H9 (cell line): ENCODE measurements around the gene RPL22. TPM values are rescaled to one million over a fixed set of nuclear protein-coding genes. Genes with fewer than 3 reads are reported as not detected.

Source experiments
- DNase-seq: peaks from one replicate; pipeline ENCODE4 v3.0.0-alpha.2; 2017
- H2AFZ ChIP-seq: one replicate; pipeline ENCODE4 v1.6.1; 2013; ENCODE audit warnings: mild to moderate bottlenecking, low read length, control low read depth, moderate library complexity
- H2AK5ac ChIP-seq: 2 replicates; pipeline ENCODE4 v1.6.1; 2013; ENCODE audit warnings: low read length, control low read depth, mixed read lengths; ENCODE audit not compliant: insufficient read length
- H2BK120ac ChIP-seq: one replicate; pipeline ENCODE4 v1.6.1; 2013; ENCODE audit warnings: low read depth, mild to moderate bottlenecking, low read length, control low read depth, inconsistent platforms; ENCODE audit not compliant: poor library complexity, severe bottlenecking
- H2BK12ac ChIP-seq: 2 replicates; pipeline ENCODE4 v1.6.1; 2013; ENCODE audit warnings: low read length, control low read depth, mixed read lengths, low read depth; ENCODE audit not compliant: insufficient read length
- H2BK15ac ChIP-seq: 2 replicates; pipeline ENCODE4 v1.6.1; 2013; ENCODE audit warnings: low read depth, low read length, control low read depth
- H2BK20ac ChIP-seq: one replicate; pipeline ENCODE4 v1.6.1; 2013; ENCODE audit warnings: low read depth, mild to moderate bottlenecking, low read length, control low read depth, inconsistent platforms; ENCODE audit not compliant: poor library complexity, severe bottlenecking
- H2BK5ac ChIP-seq: 2 replicates; pipeline ENCODE4 v1.6.1; 2013; ENCODE audit warnings: low read length, control low read depth, mixed read lengths; ENCODE audit not compliant: insufficient read length
- H3K14ac ChIP-seq: 2 replicates; pipeline ENCODE4 v1.6.1; 2013; ENCODE audit warnings: low read length, control low read depth; ENCODE audit not compliant: insufficient read depth
- H3K18ac ChIP-seq: 2 replicates; pipeline ENCODE4 v1.6.1; 2013; ENCODE audit warnings: low read depth, mild to moderate bottlenecking, mixed read lengths, low read length, control low read depth; ENCODE audit not compliant: insufficient read length
- H3K23ac ChIP-seq: 2 replicates; pipeline ENCODE4 v1.6.1; 2013; ENCODE audit warnings: low read length, control low read depth, mixed read lengths, low read depth; ENCODE audit not compliant: insufficient read length
- H3K23me2 ChIP-seq: 2 replicates; pipeline ENCODE4 v1.6.1; 2013; ENCODE audit warnings: low read depth, mild to moderate bottlenecking, mixed read lengths, low read length, control low read depth; ENCODE audit not compliant: insufficient read length, poor library complexity, severe bottlenecking
- H3K27ac ChIP-seq: 2 replicates; pipeline ENCODE4 v1.5.1; 2013; ENCODE audit warnings: low read length, control low read depth, mixed read lengths, low read depth; ENCODE audit not compliant: insufficient read length
- H3K27me3 ChIP-seq: 2 replicates; pipeline ENCODE4 v1.6.1; 2013; ENCODE audit warnings: low read length, control low read depth, inconsistent platforms; ENCODE audit not compliant: insufficient read depth
- H3K4ac ChIP-seq: 2 replicates; pipeline ENCODE4 v1.6.1; 2013; ENCODE audit warnings: low read depth, mild to moderate bottlenecking, control low read depth, inconsistent platforms, low read length, moderate library complexity
- H3K4me1 ChIP-seq: 2 replicates; pipeline ENCODE4 v1.6.1; 2013; ENCODE audit warnings: low read length, control low read depth, inconsistent platforms; ENCODE audit not compliant: insufficient read depth
- H3K4me2 ChIP-seq: 2 replicates; pipeline ENCODE4 v1.6.1; 2013; ENCODE audit warnings: low read length, control low read depth, mixed read lengths; ENCODE audit not compliant: insufficient read length, insufficient read depth
- H3K56ac ChIP-seq: 2 replicates; pipeline ENCODE4 v1.6.1; 2013; ENCODE audit warnings: low read depth, mild to moderate bottlenecking, mixed read lengths, low read length, control low read depth; ENCODE audit not compliant: insufficient read length
- H3K79me1 ChIP-seq: 2 replicates; pipeline ENCODE4 v1.6.1; 2013; ENCODE audit warnings: low read depth, mild to moderate bottlenecking, moderate library complexity, low read length, control low read depth, inconsistent platforms; ENCODE audit not compliant: insufficient read depth, poor library complexity, severe bottlenecking
- H3K79me2 ChIP-seq: 2 replicates; pipeline ENCODE4 v1.6.1; 2013; ENCODE audit warnings: low read length, control low read depth, inconsistent platforms; ENCODE audit not compliant: insufficient read depth
- H3K9ac ChIP-seq: 2 replicates; pipeline ENCODE4 v1.6.1; 2013; ENCODE audit warnings: low read length, control low read depth, mixed read lengths; ENCODE audit not compliant: insufficient read length; ENCODE audit errors: extremely low read depth
- H3K9me3 ChIP-seq: one replicate; pipeline ENCODE4 v1.6.1; 2013; ENCODE audit warnings: low read depth, low read length, inconsistent platforms; ENCODE audit not compliant: control insufficient read depth
- H3T11ph ChIP-seq: one replicate; pipeline ENCODE4 v1.6.1; 2013; ENCODE audit warnings: mild to moderate bottlenecking, low read length, control low read depth, inconsistent platforms
- H4K20me1 ChIP-seq: one replicate; pipeline ENCODE4 v1.6.1; 2013; ENCODE audit not compliant: control insufficient read depth, insufficient read length, insufficient read depth
- H4K5ac ChIP-seq: 2 replicates; pipeline ENCODE4 v1.6.1; 2013; ENCODE audit warnings: low read depth, mild to moderate bottlenecking, mixed read lengths, low read length, control low read depth; ENCODE audit not compliant: insufficient read length
- H4K8ac ChIP-seq: replicated peaks from 2 replicates; pipeline ENCODE4 v1.6.1; 2013; ENCODE audit warnings: low read length, control low read depth, mixed read lengths, low read depth; ENCODE audit not compliant: insufficient read length
- H4K91ac ChIP-seq: 2 replicates; pipeline ENCODE4 v1.6.1; 2013; ENCODE audit warnings: low read depth, mild to moderate bottlenecking, moderate library complexity, mixed read lengths, low read length, control low read depth; ENCODE audit not compliant: insufficient read length
- H3K27ac Mint-ChIP-seq, 3 experiments: 2 replicates in 2 of 3; 3 replicates in 1 of 3; pipeline ENCODE4 v1.8.0; 2020 to 2021; ENCODE audit warnings: mixed read lengths in 3 of 3, mild to moderate bottlenecking in 1 of 3, moderate library complexity in 1 of 3
- H3K27me3 Mint-ChIP-seq: 2 replicates; pipeline ENCODE4 v1.8.0; 2021; ENCODE audit warnings: low read depth, mild to moderate bottlenecking, moderate library complexity, mixed read lengths
- H3K36me3 Mint-ChIP-seq, 3 experiments: 2 replicates in 2 of 3; 3 replicates in 1 of 3; pipeline ENCODE4 v1.8.0; 2020 to 2021; ENCODE audit warnings: low read depth in 3 of 3, mixed read lengths in 3 of 3; ENCODE audit not compliant: insufficient read depth in 1 of 3
- H3K4me1 Mint-ChIP-seq, 2 experiments: 2 replicates each; pipeline ENCODE4 v1.8.0; 2020; ENCODE audit warnings: mixed read lengths in 2 of 2
- H3K4me3 Mint-ChIP-seq, 2 experiments: 2 replicates in 1 of 2; 3 replicates in 1 of 2; pipeline ENCODE4 v1.8.0; 2020 to 2021; ENCODE audit warnings: mild to moderate bottlenecking in 2 of 2, mixed read lengths in 2 of 2, moderate library complexity in 1 of 2
- H3K9me3 Mint-ChIP-seq, 2 experiments: 2 replicates in 1 of 2; 3 replicates in 1 of 2; pipeline ENCODE4 v1.8.0; 2020; ENCODE audit warnings: mild to moderate bottlenecking in 2 of 2, mixed read lengths in 2 of 2, moderate library complexity in 1 of 2
- WGBS: extraction: QIAGEN DNeasy Blood & Tissue Kit; methylation state at CpG from one replicate; pipeline ENCODE4 v1.1.7; 2013; ENCODE audit warnings: missing lambda C conversion rate, low lambda C conversion rate, mixed read lengths; ENCODE audit not compliant: insufficient read length; ENCODE audit errors: extremely low coverage; 5-methylcytosine and 5-hydroxymethylcytosine counted together
- total RNA-seq: library from RNA; stranded (reverse); gene quantifications from 2 replicates; pipeline ENCODE4 v1.2.1, GENCODE V29; 2021
- TF ChIP-seq, protein P1 (sequence below): fragments of 200-600 bp; sonication (generic); conservative IDR thresholded peaks from 3 replicates; pipeline ENCODE4 v1.8.0; 2021; ENCODE audit warnings: antibody characterized with exemption, mild to moderate bottlenecking

The RPL22 gene
- total RNA-seq, 1 experiment from 2014 or later, result 582 TPM

DNA sequence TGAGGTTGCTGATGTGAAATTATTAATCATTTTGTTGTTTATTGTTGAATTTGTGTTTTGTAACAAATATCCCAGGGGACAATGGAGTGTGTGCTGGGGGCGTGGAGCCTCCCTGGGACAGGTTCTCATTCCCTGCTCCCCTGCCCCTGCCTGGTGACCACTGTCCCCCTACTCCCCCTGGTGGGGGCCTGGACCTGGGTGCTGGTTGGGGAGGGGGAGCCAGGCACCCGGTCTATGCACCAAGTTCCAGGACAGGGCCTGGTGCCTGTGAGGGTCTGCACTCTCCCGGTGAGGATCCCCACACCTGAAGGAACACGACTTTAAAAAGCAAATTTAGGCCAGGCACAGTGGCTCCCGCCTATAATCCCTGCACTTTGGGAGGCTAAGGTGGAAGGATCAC, 61.6 kb downstream of the RPL22 start:
- peaks cover under 1 to 1% of the 10 kb centered on the region in 2 experiments; a peak in 3 of 5 replicates for H3K9me3 Mint-ChIP-seq
- H3K27me3 Mint-ChIP-seq, result peaks cover 15% of the 10 kb centered on the region
- no peak overlapping the region for H3K4me3 Mint-ChIP-seq
- no peak overlapping the region for H2AK5ac ChIP-seq
- no peak overlapping the region for H3K23ac ChIP-seq
- H2BK12ac ChIP-seq, result no peak overlapping the region
- H3K23me2 ChIP-seq, result no peaks in the 10 kb centered on the region
- H4K8ac ChIP-seq, result no peak overlapping the region
- H4K5ac ChIP-seq, result no peak overlapping the region
- no peak overlapping the region for H3K56ac ChIP-seq
- no peak overlapping the region for H3K18ac ChIP-seq
- H3K4me2 ChIP-seq, result no peak overlapping the region
- no peak overlapping the region for H4K91ac ChIP-seq
- H3K9ac ChIP-seq, result no peak overlapping the region
- WGBS, result no CpG with 5 or more reads among the region's 5 CpGs
- no peaks in the 10 kb centered on the region for H3K27me3 ChIP-seq
- H3K79me2 ChIP-seq, result no peaks in the 10 kb centered on the region
- no peak overlapping the region for H2BK5ac ChIP-seq
- H3T11ph ChIP-seq, result no peak overlapping the region
- H3K27ac Mint-ChIP-seq, result no peak overlapping the region
- no peak overlapping the region for H2BK120ac ChIP-seq
- no peak overlapping the region for H3K4ac ChIP-seq
- H2BK20ac ChIP-seq, result no peak overlapping the region
- H3K4me1 Mint-ChIP-seq, result no peaks in the 10 kb centered on the region
- H3K4me1 ChIP-seq, result no peaks in the 10 kb centered on the region
- DNase-seq, result no peak
- H2AFZ ChIP-seq, result no peak overlapping the region
- no peak overlapping the region for H3K14ac ChIP-seq
- no peaks in the 10 kb centered on the region for H4K20me1 ChIP-seq
- no peak overlapping the region for H3K27ac ChIP-seq
- TF ChIP-seq, protein P1, sequence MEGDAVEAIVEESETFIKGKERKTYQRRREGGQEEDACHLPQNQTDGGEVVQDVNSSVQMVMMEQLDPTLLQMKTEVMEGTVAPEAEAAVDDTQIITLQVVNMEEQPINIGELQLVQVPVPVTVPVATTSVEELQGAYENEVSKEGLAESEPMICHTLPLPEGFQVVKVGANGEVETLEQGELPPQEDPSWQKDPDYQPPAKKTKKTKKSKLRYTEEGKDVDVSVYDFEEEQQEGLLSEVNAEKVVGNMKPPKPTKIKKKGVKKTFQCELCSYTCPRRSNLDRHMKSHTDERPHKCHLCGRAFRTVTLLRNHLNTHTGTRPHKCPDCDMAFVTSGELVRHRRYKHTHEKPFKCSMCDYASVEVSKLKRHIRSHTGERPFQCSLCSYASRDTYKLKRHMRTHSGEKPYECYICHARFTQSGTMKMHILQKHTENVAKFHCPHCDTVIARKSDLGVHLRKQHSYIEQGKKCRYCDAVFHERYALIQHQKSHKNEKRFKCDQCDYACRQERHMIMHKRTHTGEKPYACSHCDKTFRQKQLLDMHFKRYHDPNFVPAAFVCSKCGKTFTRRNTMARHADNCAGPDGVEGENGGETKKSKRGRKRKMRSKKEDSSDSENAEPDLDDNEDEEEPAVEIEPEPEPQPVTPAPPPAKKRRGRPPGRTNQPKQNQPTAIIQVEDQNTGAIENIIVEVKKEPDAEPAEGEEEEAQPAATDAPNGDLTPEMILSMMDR, result peak; percentile 46; the same call in 2 of the 3 replicates
- H3K36me3 Mint-ChIP-seq, result peaks cover 0 to under 1% (median 0%) of the 10 kb centered on the region in 3 experiments; a peak in 1 of 7 replicates
- H3K79me1 ChIP-seq, result no peaks in the 10 kb centered on the region
- H3K9me3 ChIP-seq, result no peaks in the 10 kb centered on the region
- H2BK15ac ChIP-seq, result no peak overlapping the region
